MM.1S (cell line): ENCODE data around the gene MAD2L1BP.

Experiments used
- DNase-seq: peaks from one replicate; pipeline ENCODE4 v3.0.0-alpha.2; 2015
- H2AFZ ChIP-seq: fragments of 300-600 bp; sonication (generic); 2 replicates; pipeline ENCODE4 v1.6.0; 2016; ENCODE audit warnings: antibody characterized with exemption, low read length
- H3F3A ChIP-seq: fragments of 300-600 bp; sonication (generic); 2 replicates; pipeline ENCODE4 v1.6.1; 2016; ENCODE audit warnings: mild to moderate bottlenecking, antibody characterized with exemption, low read length, moderate library complexity, mixed read lengths; ENCODE audit not compliant: insufficient read depth
- H3K27ac ChIP-seq: fragments of 300-600 bp; sonication (generic); 2 replicates; pipeline ENCODE4 v1.5.1; 2016; ENCODE audit warnings: mild to moderate bottlenecking, low read length
- H3K27me3 ChIP-seq: fragments of 300-600 bp; sonication (generic); replicated peaks from 2 replicates; pipeline ENCODE4 v1.6.0; 2016; ENCODE audit warnings: low read length; ENCODE audit not compliant: insufficient read depth
- H3K36me3 ChIP-seq: fragments of 300-600 bp; sonication (generic); replicated peaks from 2 replicates; pipeline ENCODE4 v1.6.1; 2016; ENCODE audit warnings: mild to moderate bottlenecking, low read length, mixed read lengths; ENCODE audit not compliant: insufficient read depth
- H3K4me1 ChIP-seq: fragments of 300-600 bp; sonication (generic); 2 replicates; pipeline ENCODE4 v1.6.1; 2016; ENCODE audit warnings: low read length, mixed read lengths
- H3K4me2 ChIP-seq: fragments of 300-600 bp; sonication (generic); 2 replicates; pipeline ENCODE4 v1.6.0; 2016; ENCODE audit warnings: low read depth, low read length
- H3K4me3 ChIP-seq: fragments of 300-600 bp; sonication (generic); 2 replicates; pipeline ENCODE4 v1.5.1; 2016; ENCODE audit warnings: low read length, mixed read lengths
- H3K79me2 ChIP-seq: fragments of 300-600 bp; sonication (generic); 2 replicates; pipeline ENCODE4 v1.6.1; 2016; ENCODE audit warnings: mixed run types, low read length, mixed read lengths
- H3K9ac ChIP-seq: fragments of 300-600 bp; sonication (generic); 2 replicates; pipeline ENCODE4 v1.6.1; 2016; ENCODE audit warnings: low read length, mixed read lengths
- H3K9me2 ChIP-seq: fragments of 300-600 bp; sonication (generic); replicated peaks from 2 replicates; pipeline ENCODE4 v1.6.1; 2016; ENCODE audit warnings: mild to moderate bottlenecking, low read length, mixed read lengths; ENCODE audit not compliant: insufficient read depth
- H3K9me3 ChIP-seq: fragments of 300-600 bp; sonication (generic); replicated peaks from 2 replicates; pipeline ENCODE4 v1.6.1; 2016; ENCODE audit warnings: mild to moderate bottlenecking, low read length, mixed read lengths; ENCODE audit not compliant: insufficient read depth
- H4K20me1 ChIP-seq: fragments of 300-600 bp; sonication (generic); 2 replicates; pipeline ENCODE4 v1.6.1; 2016; ENCODE audit warnings: mild to moderate bottlenecking, low read length, moderate library complexity, mixed read lengths; ENCODE audit not compliant: insufficient read depth
- EZH2 ChIP-seq: fragments of 300-600 bp; sonication (generic); optimal IDR thresholded peaks from 2 replicates; pipeline ENCODE3; 2017; ENCODE audit warnings: low read depth, mild to moderate bottlenecking, antibody characterized with exemption, low read length, mixed read lengths
- EZH2phosphoT487 ChIP-seq: fragments of 300-600 bp; sonication (generic); IDR thresholded peaks from 2 replicates; pipeline ENCODE4 v1.6.1; 2018; ENCODE audit warnings: antibody characterized with exemption, low read length
- TF ChIP-seq, protein P1 (sequence below): fragments of 300-600 bp; sonication (generic); IDR thresholded peaks from 2 replicates; pipeline ENCODE4 v1.5.1; 2016; ENCODE audit warnings: antibody characterized with exemption, low read length, mixed read lengths

MAD2L1BP gene

DNA sequence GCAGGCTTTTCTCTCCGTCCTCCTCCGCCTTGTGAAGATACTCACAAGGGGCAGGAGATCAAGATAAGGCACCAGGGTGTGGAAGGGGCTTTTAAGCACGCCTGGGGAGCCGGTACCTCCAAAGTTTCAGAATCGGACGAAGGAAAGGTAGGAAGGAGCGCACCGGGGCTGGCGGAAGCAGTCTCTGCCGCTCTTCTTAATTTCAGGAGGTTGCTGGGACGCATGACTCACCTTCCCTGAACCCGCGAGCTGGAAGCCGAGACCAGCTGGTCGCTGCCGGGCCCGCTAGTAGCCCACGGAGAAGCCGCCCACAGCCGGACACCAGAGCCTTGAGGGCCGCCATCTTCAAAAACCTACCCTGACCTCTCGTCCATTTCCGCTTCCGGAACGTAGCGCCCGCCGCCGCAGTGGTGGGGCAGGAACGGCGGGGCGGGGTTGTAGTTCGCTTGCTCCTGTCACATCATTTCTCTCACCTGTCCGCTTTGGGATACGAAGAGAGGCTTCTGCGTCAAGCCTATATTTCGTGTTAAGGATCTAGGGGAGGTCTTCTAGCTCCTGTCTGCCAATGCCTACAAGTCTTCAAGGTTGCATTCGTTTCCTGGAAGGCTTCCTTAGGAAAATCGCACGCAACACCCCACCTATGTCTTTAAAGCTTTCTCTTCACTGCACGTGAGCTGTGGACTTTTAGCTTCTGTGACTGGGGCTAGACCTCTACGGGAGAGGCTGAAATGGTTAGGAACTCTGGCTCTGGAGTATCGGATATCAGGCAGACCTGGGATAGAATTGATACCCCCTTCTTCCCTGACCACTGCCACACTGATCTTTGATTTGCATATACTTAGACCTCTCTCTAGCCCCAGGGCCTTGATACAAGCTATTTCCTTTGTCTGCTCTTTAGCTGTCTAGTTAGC is 52.1 kb downstream of the MAD2L1BP start, which contains the start of gene MRPS18A:
Gene MRPS18A, minus strand, starts transcription at position 355 of the 911 bp plus-strand sequence. Its CDS starts 12 bp downstream, at position 343.
- H4K20me1 ChIP-seq, result 0 out of 2 replicates have a peak, but pooled peaks cover 6% of the 10 kb centered on the region
- no peaks in the 10 kb centered on the region for H3K36me3 ChIP-seq
- peak within 1 kb of the TSS; percentile 97 for H3K4me2 ChIP-seq
- H3K9me2 ChIP-seq, result no peaks in the 10 kb centered on the region
- H2AFZ ChIP-seq, result peak within 1 kb of the TSS; percentile 79
- DNase-seq, result peak; percentile 82
- peaks cover 55% of the 10 kb centered on the region for H3K79me2 ChIP-seq
- H3K4me1 ChIP-seq, result peaks cover 35% of the 10 kb centered on the region
- no peaks in the 10 kb centered on the region for H3K27me3 ChIP-seq
- H3K27ac ChIP-seq, result peak within 1 kb of the TSS; percentile 40; the same call in 1 of the 2 replicates
- TF ChIP-seq, protein P1, sequence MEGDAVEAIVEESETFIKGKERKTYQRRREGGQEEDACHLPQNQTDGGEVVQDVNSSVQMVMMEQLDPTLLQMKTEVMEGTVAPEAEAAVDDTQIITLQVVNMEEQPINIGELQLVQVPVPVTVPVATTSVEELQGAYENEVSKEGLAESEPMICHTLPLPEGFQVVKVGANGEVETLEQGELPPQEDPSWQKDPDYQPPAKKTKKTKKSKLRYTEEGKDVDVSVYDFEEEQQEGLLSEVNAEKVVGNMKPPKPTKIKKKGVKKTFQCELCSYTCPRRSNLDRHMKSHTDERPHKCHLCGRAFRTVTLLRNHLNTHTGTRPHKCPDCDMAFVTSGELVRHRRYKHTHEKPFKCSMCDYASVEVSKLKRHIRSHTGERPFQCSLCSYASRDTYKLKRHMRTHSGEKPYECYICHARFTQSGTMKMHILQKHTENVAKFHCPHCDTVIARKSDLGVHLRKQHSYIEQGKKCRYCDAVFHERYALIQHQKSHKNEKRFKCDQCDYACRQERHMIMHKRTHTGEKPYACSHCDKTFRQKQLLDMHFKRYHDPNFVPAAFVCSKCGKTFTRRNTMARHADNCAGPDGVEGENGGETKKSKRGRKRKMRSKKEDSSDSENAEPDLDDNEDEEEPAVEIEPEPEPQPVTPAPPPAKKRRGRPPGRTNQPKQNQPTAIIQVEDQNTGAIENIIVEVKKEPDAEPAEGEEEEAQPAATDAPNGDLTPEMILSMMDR, result no peak
- no peak for TF ChIP-seq EZH2phosphoT487
- TF ChIP-seq EZH2, result no peak
- H3F3A ChIP-seq, result peaks cover 12% of the 10 kb centered on the region; the same call in 1 of the 2 replicates
- H3K9me3 ChIP-seq, result no peaks in the 10 kb centered on the region
- H3K9ac ChIP-seq, result peak within 1 kb of the TSS; percentile 83
- peak within 1 kb of the TSS; percentile 94 for H3K4me3 ChIP-seq

DNA sequence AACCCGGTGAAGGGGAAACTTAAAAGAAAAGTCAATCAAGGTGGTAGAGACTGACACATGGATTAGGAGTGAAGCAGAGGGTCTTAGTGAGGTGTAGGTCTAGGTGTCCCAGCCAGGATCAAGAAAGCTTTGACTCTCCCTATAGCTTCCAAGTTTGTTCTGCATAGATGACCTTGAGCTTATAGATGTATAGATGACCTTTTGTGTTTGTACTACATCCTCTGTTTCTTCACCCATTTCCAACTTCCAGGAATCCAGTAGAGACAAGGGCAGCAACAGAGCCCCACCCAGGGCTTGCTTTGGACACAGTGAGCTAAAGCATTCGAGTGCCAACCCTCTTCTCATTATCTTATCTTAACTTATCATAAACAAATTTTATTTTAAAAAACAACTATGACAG is 53.8 kb downstream of the MAD2L1BP start:
- Histone ChIP-seq H3K9me2 (no peaks in the 10 kb centered on the region), H3K4me3 (no peak overlapping the region), H3F3A (peaks cover 11% of the 10 kb centered on the region; the same call in 1 of the 2 replicates), H3K27ac (no peak overlapping the region), H3K79me2 (peaks cover 38% of the 10 kb centered on the region), H3K9me3 (no peaks in the 10 kb centered on the region), H3K36me3 (no peaks in the 10 kb centered on the region), H3K4me1 (peaks cover 27% of the 10 kb centered on the region), H4K20me1 (0 out of 2 replicates have a peak, but pooled peaks cover 2% of the 10 kb centered on the region), H3K9ac (no peak overlapping the region), H2AFZ (no peak overlapping the region), H3K4me2 (no peak overlapping the region), H3K27me3 (no peaks in the 10 kb centered on the region)
- no peak for DNase-seq
- TF ChIP-seq EZH2phosphoT487 (no peak), EZH2 (no peak)
- TF ChIP-seq, protein P1, result no peak
